Activated CD4-positive, alpha-beta T cell treated with anti-CD3 and anti-CD28 coated beads, Interleukin-2, amount 50 U/mL, for 24 hours (primary cell): Measurements from ENCODE around the gene MOSPD3.
A peak's percentile ranks its signal among the peaks of the same experiment; 100 is the strongest.
"Not testable (repeated sequence)": the region's sequence is repeated elsewhere in the genome, so short reads cannot be mapped to it uniquely, and the experiment has no call there.

Experiments
- DNase-seq, 2 donors: peaks; one replicate each; pipeline ENCODE4 v3.0.0-alpha.2; 2020; ENCODE audit warnings: low read depth in 1 of 2, low spot score in 1 of 2

The MOSPD3 gene, protein sequence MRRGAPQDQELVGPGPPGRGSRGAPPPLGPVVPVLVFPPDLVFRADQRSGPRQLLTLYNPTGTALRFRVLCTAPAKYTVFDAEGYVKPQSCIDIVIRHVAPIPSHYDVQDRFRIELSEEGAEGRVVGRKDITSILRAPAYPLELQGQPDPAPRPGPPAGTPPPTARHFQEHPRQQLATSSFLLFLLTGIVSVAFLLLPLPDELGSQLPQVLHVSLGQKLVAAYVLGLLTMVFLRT

DNA sequence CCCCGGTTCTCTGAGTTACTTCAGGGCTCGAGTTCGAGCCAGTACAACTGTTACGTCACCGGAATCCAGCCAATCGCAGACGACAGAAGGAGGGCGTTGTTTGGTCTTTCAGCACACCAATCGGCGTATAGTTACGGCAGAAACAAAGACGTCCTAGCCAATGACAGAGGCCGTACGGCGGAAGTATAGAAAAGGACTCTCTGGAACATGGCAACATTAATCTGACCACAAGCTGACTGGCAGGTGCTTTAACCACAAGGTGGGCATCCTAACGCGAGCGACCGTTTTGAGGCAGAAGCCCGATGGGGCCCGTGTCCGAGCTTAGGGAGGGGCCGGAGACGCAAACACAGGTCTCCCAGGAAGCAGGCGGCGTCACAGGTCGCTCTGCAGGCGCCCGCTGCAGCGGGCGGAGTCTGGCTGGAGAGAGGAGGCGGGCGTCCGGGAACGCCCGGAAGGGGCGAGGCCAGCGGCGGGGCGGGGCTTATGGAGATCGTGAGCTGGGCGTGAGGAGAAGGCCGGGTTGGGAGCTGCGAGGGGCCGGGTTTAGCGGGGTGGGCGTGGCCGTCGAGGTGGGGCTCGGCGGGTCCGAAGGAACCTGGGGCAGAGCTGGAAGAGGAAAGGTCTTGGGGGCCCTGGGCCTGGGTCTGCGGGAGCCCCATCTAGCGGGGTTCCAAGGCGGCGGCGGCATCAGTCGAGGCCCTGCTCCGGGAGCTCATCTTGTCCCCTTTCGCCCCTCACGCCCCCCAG lies at the start of gene MOSPD3:
Gene MOSPD3 (plus strand): TSS at position 558 of the 747 bp plus-strand sequence. CDS start 252 bp downstream, outside the sequence.
- peak; percentile 96 to 97 for DNase-seq

GRCh38 chr7:100563100-100563564 lies 49.2 kb upstream of the MOSPD3 start:
- DNase-seq = no peak

GRCh38 chr7:100563809-100564400 lies 48.4 kb upstream of the MOSPD3 start:
- DNase-seq = peak; percentile 74 to 79

DNA sequence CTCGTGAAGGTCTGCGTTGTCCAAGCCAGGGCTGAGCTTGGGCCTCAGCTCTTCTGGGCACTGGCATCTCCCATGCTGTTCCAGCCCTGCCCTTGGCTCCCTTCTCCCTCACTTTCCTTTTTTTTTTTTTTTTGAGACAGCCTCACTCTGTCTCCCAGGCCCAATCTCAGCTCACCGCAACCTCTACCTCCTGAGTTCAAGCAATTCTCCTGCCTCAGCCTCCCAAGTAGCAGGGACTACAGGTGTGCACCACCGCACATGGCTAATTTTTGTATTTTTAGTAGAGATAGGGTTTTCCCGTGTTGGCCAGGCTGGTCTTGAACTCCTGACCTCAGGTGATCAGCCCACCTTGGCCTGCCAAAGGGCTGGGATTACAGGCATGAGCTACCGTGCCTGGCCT lies 47.9 kb upstream of the MOSPD3 start:
- not testable (repeated sequence) for DNase-seq

GRCh38 chr7:100565133-100565571 lies 47.2 kb upstream of the MOSPD3 start:
- DNase-seq = no peak

GRCh38 chr7:100566018-100566531 lies 46.3 kb upstream of the MOSPD3 start:
- DNase-seq = no peak

DNA sequence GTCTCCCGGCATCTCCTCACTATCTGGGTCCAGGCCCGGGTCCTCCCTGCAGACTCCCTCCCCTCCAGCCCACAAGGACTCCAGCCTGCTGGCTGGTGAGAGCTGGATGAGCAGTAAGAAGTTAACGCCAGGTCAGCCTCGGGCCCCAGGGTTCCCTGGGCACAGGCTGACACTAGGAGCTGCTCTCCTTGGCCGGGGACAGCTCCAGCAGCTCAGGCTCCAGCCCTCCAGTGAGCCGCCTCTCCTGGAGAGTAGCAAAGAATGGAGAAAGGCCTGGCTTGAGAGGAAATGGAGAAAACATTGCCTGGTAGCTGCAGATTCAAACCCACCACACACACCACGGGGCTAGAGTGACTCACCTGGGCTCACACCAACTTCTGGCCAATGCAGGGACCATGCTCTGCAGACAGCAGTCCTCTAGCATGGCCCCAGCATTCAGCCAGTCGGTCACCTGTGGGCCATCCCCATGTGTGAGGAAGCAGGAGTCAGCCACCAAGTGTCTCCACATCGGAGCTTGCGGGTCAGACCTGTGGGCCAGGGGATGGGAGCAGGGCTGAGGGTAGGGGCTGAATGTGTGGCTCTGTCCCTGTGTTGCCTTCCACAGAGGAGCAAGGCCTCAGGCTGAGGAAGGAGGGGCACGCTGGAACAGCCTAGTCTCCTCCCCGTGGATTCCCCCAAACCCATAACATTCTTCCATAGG lies 45.2 kb upstream of the MOSPD3 start:
- DNase-seq = no peak

DNA sequence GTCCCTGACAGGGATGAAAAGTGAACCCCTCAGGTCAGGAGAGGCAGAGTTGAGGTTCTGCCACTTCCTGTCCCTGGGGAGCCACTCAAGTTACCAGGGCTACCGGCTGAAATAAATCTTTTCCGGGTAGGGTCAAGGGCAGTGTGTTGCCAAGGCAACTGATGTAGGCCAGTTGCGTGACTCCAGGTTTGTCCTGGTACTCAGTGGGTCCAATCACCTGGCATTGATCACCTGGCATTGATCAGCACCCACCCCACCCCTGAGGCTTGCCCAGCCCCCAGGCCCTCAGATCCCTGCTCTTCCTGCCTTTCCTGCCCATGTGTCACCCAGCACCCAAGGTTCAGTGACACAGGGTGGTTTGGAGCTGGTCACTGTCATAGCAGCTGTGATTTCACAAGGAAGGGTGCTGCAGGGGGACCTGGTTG lies 44.6 kb upstream of the MOSPD3 start:
- no peak for DNase-seq

- no peak for DNase-seq
Measured at GRCh38 chr7:100568176-100568895, 44.0 kb upstream of the MOSPD3 start.

- DNase-seq = no peak
Measured at GRCh38 chr7:100568896-100569844, 43.2 kb upstream of the MOSPD3 start.

- DNase-seq = no peak
Measured at GRCh38 chr7:100570954-100571828, 41.1 kb upstream of the MOSPD3 start.

DNA sequence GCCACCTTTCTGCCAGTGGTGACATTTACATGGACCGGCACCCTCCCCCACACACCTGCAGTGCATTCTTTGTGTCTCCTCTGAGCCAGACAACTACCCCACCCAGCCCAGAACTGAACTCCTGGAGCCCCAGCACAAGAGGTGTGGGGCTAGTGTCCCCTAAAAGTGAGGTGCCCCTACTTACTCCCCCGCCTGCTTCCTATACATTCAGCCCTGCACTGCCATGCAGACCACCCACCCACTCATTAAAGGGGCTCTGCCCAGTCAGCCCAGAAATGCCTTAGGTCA lies 40.6 kb upstream of the MOSPD3 start:
- DNase-seq = no peak

DNA sequence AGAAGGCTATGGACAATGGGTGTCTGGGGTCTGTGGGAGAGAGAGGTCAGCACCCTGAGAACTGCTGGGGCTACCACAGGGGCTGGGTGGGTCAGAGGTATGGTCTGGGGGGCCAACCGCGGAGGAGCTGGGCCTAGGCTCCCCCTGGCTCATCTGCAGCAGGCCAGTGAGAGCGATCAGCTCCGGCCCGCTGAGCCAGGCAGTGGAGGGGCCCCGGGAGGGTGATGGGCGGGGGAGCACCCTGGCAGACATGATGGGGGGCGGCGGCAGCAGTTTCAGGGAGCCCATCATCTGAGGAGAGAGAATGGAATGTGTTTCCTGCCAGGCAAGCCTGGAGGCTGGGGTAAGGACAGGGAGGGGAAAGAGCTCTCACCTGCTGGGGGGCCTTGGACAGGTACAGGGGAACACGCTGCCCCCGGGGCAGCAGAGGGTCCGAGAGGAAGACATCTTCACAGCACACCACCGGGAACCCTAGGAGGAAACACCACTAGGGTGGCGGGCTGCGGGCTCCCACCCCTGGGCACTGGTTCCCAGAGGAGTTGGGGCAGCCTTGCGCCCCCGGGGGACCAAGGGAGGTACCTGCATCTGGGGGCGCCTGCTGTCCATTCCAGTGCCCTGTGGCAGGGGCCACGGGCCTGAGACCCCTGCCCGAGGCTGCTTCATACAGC lies 39.9 kb upstream of the MOSPD3 start:
- DNase-seq = no peak

- no peak for DNase-seq
Measured at GRCh38 chr7:100572949-100573675, 39.2 kb upstream of the MOSPD3 start.

- DNase-seq = no peak
Measured at GRCh38 chr7:100573691-100574361, 38.5 kb upstream of the MOSPD3 start, which contains the start of gene SAP25. SAP25 (minus strand) TSS chr7:100573900; CDS start chr7:100573742, 158 bp downstream.

DNA sequence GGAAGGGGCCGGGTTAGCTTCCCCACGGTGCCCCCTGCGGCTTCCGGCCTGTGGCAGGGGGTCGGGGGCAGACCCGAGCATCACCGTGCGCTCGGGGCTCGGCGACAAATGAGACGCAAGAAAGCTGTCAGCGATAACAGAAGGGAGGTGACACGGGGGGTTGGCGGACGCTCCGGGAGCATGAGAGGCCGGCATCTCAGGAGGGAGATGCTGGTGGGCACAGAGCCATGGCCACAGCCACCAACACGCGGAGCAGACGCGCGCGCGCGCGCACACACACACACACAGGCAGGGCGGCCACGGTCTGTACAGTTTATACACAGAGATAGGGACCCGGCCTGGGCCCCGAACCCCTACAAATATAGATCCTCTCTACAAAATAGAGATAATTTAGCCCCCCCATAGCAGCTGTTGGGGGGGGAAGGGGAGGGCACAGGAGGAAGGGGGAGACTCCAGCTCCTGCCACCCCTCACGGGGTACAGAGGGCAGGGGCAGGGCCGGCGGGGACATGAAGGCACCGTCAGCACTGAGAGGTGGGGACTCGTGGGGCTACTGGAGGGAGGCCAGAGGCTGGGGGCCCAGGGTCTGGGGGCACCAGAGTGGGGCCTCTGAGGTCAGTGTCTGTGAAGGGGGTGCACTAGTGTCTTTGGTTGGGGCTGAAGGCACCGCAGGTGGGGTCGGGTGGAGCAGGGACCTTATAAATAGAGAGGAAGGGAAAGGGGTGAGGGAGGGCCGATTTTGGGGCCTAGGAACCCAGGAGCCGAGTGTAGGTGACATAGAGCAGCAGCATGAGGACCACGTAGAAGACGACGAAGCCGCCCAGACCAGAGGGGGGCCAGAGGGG lies 37.8 kb upstream of the MOSPD3 start:
- no peak for DNase-seq
